Adrenal gland (tissue), 12 donors: ENCODE results near the gene UBE2O. TPM values are rescaled to one million over a fixed set of nuclear protein-coding genes. Genes with fewer than 3 reads are reported as not detected.

Source experiments
- DNase-seq, 7 donors: peaks; one replicate each; pipeline ENCODE4 v3.0.0-alpha.2; 2019 to 2020
- H3K27ac ChIP-seq, 5 donors: fragments of 200-600 bp; sonication (generic) in 4 of 5; 1 replicate in 3 of 5; 2 replicates in 2 of 5; pipeline versions ENCODE4 v1.5.1 to v1.8.0; 2016 to 2020; ENCODE audit warnings: mild to moderate bottlenecking in 1 of 5
- H3K27me3 ChIP-seq: fragments of 200-600 bp; 2 replicates; pipeline ENCODE4 v1.8.0; 2021
- H3K36me3 ChIP-seq, 2 donors: fragments of 200-600 bp; replicated peaks in 1 of 2; 1 replicate in 1 of 2; 2 replicates in 1 of 2; pipeline versions ENCODE4 v1.5.1 to v1.8.0; 2018 to 2022
- H3K4me1 ChIP-seq, 2 donors: fragments of 200-600 bp; replicated peaks in 1 of 2; 1 replicate in 1 of 2; 2 replicates in 1 of 2; pipeline versions ENCODE4 v1.5.1 to v1.8.0; 2018 to 2021
- H3K4me3 ChIP-seq, 4 donors: fragments of 200-600 bp; sonication (generic) in 3 of 4; one replicate each; pipeline ENCODE4 v1.5.1; 2016 to 2018
- H3K9me3 ChIP-seq, 3 donors: fragments of 200-600 bp; sonication (generic) in 1 of 3; replicated peaks in 1 of 3; 1 replicate in 2 of 3; 2 replicates in 1 of 3; pipeline versions ENCODE4 v1.5.1 to v1.8.0; 2016 to 2021
- POLR2A ChIP-seq, 2 donors: fragments of 450-650 bp; IDR thresholded peaks; one replicate each; pipeline ENCODE4 v1.6.1; 2017; ENCODE audit warnings: antibody characterized with exemption in 2 of 2, mild to moderate bottlenecking in 2 of 2, moderate library complexity in 1 of 2
- WGBS, 4 donors: extraction: QIAGEN DNeasy Blood & Tissue Kit in 2 of 4; methylation state at CpG; one replicate each; pipeline versions ENCODE4 v1.1.5 to v1.1.7; 2013 to 2017; 5-methylcytosine and 5-hydroxymethylcytosine counted together
- intact Hi-C, 2 donors: fragments of 100-400 bp; cut with DNase I; formaldehyde crosslinking; loops; one replicate each; pipeline versions ENCODE4 v1.14.1 to v1.15.0; 2022 to 2023
- polyA plus RNA-seq, 3 donors: library from polyadenylated mRNA; stranded (reverse); fragments of 200-250 nt in 2 of 3; fragments of 350-450 nt in 1 of 3; fragmentation: Illumina TruSeq in 1 of 3; extraction: RNeasy Lipid Tissue Mini Kit (QIAGEN cat#74804) in 1 of 3; gene quantifications; one replicate each; pipeline ENCODE4 v1.2.3, GENCODE V29; 2013 to 2014
- total RNA-seq, 9 donors: library from RNA; depleted of rRNA in 4 of 9; stranded (reverse); fragments of >200 nt in 4 of 9; fragments of 120-200 nt in 1 of 9; fragmentation: NEBNext Ultra II Directional in 1 of 9; extraction: Animal tissue kit (Norgen Biotek cat#: 25700) in 1 of 9; gene quantifications; one replicate each; pipeline versions ENCODE4 v1.1.0 to v1.2.4, GENCODE V29; 2013 to 2023
- TF ChIP-seq, protein P1 (sequence below), 6 experiments: fragments of 450-650 bp in 4 of 6; fragments of 200-600 bp in 2 of 6; sonication (generic) in 1 of 6; IDR thresholded peaks; 1 replicate in 5 of 6; 2 replicates in 1 of 6; pipeline versions ENCODE4 v1.5.1 to v1.8.0; 2016 to 2021; ENCODE audit warnings: antibody characterized with exemption in 6 of 6, mild to moderate bottlenecking in 2 of 6, moderate library complexity in 1 of 6
- donor health status: healthy with polysubstance abuse.
- donor health status: Bipolar disorder and iron deficiency.
- donor health status: DM: yes; HTN: yes; CAD: no.
- donor health status: DM: no; HTN: no; CAD: no.
- donor health status: DM: no; HTN: no; CAD: no.
- donor health status: DM: yes; HTN: yes; CAD: no.

Gene UBE2O
- total and polyA plus RNA-seq, 12 donors, result 9.8 to 21.8 (median 15.8) TPM

DNA sequence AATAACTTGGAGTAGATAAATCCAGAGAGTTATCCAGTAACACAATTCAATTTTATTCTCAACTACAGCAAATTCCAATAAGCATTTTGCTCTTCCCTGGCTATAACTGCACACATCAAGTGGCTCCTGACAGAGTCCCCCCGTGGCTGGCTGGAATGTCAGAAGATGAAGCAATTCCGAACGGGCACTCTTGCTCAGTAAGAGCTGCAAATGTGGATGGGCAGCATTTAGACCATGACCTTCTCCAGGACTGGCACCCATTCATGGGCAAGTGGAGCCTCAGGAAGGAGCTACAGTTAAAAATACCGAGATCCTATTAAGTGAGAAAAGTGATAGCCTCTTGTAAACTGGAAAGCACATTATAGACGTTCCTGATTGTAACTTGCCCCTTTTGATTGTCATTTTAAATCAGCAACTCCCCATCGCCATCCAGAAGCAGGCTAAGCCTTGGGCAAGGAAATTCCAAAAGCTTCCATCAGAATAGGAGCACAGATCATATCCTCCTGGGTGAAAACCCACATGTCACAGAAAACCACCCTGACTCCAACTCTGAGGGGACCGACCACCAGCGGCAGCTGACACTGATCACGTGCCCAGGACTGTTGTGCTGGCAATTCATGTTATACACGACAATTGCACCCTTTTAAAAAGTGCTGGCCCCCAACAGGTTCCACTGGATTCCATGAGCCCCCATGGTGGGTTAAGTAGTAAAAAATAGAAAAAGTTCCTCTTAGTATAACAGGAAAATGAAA, 7.1 kb downstream of the UBE2O start:
- DNase-seq, result peak in 1 of 7 donors; percentile 30
- peak overlapping the region in 3 of 5 donors; percentile 49 to 58 (median 51) for H3K27ac ChIP-seq
- H3K4me1 ChIP-seq, result peaks cover 0 to 40% of the 10 kb centered on the region in 2 donors
- no peaks in the 10 kb centered on the region for H3K36me3 ChIP-seq
- no peaks in the 10 kb centered on the region for H3K9me3 ChIP-seq
- no peaks in the 10 kb centered on the region for H3K27me3 ChIP-seq
- TF ChIP-seq, protein P1, sequence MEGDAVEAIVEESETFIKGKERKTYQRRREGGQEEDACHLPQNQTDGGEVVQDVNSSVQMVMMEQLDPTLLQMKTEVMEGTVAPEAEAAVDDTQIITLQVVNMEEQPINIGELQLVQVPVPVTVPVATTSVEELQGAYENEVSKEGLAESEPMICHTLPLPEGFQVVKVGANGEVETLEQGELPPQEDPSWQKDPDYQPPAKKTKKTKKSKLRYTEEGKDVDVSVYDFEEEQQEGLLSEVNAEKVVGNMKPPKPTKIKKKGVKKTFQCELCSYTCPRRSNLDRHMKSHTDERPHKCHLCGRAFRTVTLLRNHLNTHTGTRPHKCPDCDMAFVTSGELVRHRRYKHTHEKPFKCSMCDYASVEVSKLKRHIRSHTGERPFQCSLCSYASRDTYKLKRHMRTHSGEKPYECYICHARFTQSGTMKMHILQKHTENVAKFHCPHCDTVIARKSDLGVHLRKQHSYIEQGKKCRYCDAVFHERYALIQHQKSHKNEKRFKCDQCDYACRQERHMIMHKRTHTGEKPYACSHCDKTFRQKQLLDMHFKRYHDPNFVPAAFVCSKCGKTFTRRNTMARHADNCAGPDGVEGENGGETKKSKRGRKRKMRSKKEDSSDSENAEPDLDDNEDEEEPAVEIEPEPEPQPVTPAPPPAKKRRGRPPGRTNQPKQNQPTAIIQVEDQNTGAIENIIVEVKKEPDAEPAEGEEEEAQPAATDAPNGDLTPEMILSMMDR (IDR thresholded peaks at IDR 0.05), result no peak
- no peak for TF ChIP-seq POLR2A (IDR thresholded peaks at IDR 0.05)
- WGBS, 4 donors, result 60 to 67% (median 64%) methylated on average over 10 of the region's 10 CpGs
- no peak overlapping the region for H3K4me3 ChIP-seq
- intact Hi-C loops, result no loop called here

DNA sequence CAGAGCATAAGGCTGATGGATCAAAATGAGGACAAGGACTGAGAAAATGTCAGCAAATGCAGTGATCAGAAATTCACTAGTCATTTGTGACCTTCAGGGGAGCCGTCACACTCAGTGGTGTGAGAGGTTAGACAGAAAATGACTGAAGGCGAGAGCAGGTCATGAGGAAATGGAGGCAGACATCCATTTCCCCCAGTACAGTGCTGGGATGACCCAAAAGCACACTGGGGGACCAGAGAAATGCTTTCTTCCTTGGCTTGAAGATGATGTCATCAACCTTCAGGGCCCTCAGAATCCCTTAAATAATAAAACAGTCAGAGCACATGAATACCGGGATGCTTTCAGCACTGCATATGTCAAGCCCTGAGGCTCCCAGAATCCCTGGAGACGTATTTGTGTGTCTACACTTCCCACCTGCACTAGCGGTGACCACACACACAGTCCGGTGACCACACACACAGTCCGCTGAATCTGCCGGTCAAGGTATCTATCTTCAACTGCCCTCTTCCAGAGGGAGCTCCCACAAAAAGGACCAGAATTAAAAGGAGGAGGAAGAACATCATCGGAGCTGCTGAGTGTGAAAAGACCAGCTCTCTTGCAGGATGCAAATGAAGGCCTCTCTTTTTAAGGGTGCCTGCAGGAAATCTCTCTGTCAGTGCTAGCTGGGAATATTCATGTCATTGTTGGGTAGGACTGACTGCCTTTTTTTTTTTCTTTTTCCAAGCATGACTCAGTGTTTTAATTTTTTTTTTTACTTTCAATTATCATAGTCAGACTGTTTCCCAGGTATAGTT, 8.2 kb downstream of the UBE2O start:
- intact Hi-C loops, result no loop called here
- H3K27me3 ChIP-seq, result no peaks in the 10 kb centered on the region
- peak overlapping the region in 3 of 5 donors; percentile 49 to 58 (median 51) for H3K27ac ChIP-seq

DNA sequence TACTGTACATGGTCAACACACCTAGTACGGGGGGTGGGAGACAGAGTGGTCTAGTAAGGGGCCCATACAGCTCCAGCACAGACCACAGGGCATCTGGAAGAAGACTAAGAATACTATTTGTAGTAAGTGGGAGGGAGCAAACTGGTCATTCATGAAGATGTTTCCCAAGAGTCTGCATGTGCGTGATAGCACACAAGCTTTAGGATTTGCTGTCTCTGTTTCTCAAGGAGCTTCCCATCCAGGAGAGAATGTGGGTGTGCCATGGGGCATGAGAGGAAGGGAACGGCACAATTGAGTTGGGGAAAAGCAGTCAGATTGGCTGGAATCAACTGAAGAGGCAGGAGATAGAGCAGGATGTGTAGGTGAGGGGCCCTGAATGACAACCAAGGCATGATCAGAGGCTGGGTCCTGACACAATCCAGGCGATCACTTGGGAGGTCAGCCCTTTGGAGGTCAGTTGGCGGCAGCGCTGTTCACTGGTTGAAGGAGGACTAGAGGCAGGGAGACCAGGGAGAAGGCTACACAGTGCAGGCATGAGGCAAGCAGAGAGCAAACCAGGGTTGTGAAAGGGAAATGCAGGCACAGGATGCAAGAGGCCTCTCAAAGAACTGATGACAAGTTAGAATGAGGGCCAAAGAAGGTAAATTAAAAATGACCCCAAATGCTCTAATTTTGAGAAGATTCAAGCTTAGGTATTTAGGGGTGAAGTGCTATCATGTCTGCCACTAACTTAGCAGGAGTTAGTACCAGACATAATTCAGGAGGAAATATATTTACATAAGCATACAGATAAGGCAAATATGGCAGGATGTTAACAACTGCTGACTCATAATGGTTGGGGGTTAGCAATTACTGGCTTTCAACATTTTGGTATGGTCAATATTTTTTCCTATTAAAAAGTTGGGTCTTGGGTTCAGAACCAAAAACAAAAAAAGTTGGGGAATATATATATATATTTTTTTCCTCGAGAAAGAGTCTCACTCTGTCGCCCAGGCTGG, 10.3 kb downstream of the UBE2O start:
- H3K36me3 ChIP-seq, result no peaks in the 10 kb centered on the region
- H3K27ac ChIP-seq, result no peak overlapping the region
- no peak for TF ChIP-seq POLR2A (IDR thresholded peaks at IDR 0.05)
- TF ChIP-seq, protein P1 (IDR thresholded peaks at IDR 0.05), result no peak
- 89 to 97% (median 95%) methylated on average over 8 of the region's 8 CpGs for WGBS, 4 donors
- no peaks in the 10 kb centered on the region for H3K27me3 ChIP-seq
- intact Hi-C loops, result no loop called here
- peaks cover 0 to 39% of the 10 kb centered on the region in 2 donors for H3K4me1 ChIP-seq
- no peaks in the 10 kb centered on the region for H3K9me3 ChIP-seq
- no peak overlapping the region for H3K4me3 ChIP-seq
- DNase-seq, result no peak

More for the DNA sequence above, 8.2 kb downstream of the UBE2O start:
- no peak for TF ChIP-seq POLR2A (IDR thresholded peaks at IDR 0.05)
- TF ChIP-seq, protein P1 (IDR thresholded peaks at IDR 0.05), result no peak
- Histone ChIP-seq H3K4me3 (no peak overlapping the region), H3K9me3 (no peaks in the 10 kb centered on the region), H3K36me3 (no peaks in the 10 kb centered on the region), H3K4me1 (peaks cover 0 to 42% of the 10 kb centered on the region in 2 donors)
- WGBS, 4 donors, result 67 to 74% (median 68%) methylated on average over 9 of the region's 9 CpGs
- DNase-seq, result no peak
